PC-3 (cell line): Measurements from ENCODE around the gene CARNS1.

Experiments used
- EZH2 ChIP-seq: fragments of 300-600 bp; sonication (generic); IDR thresholded peaks from one replicate; pipeline ENCODE4 v1.6.1; 2017; ENCODE audit warnings: antibody characterized with exemption, mild to moderate bottlenecking, low read length; ENCODE audit not compliant: unreplicated experiment
- EZH2phosphoT487 ChIP-seq: fragments of 300-600 bp; sonication (generic); IDR thresholded peaks from 2 replicates; pipeline ENCODE4 v1.6.1; 2018; ENCODE audit warnings: mild to moderate bottlenecking, antibody characterized with exemption, low read length, borderline replicate concordance
- TF ChIP-seq, protein P1 (sequence below): fragments of 300-600 bp; sonication (generic); conservative IDR thresholded peaks from 2 replicates; pipeline ENCODE4 v1.5.1; 2017; ENCODE audit warnings: antibody characterized with exemption, low read depth, mild to moderate bottlenecking, low read length

DNA sequence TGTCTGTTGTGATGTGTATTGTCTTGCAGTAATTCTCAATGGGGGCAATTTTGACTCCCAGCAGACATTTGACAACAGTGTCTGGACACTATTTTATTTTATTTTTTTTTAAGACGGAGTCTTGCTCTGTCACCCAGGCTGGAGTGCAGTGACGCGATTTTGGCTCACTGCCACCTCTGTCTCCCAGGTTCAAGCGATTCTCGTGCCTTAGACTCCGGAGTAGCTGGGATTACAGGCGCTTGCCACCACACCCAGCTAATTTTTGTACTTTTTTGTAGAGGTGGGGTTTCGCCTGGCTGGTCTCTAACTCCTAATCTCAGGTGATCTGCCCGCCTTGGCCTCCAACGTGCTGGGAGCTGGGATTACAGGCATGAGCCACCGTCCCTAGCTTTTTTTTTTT lies 14.2 kb downstream of the CARNS1 start:
- TF ChIP-seq, protein P1, sequence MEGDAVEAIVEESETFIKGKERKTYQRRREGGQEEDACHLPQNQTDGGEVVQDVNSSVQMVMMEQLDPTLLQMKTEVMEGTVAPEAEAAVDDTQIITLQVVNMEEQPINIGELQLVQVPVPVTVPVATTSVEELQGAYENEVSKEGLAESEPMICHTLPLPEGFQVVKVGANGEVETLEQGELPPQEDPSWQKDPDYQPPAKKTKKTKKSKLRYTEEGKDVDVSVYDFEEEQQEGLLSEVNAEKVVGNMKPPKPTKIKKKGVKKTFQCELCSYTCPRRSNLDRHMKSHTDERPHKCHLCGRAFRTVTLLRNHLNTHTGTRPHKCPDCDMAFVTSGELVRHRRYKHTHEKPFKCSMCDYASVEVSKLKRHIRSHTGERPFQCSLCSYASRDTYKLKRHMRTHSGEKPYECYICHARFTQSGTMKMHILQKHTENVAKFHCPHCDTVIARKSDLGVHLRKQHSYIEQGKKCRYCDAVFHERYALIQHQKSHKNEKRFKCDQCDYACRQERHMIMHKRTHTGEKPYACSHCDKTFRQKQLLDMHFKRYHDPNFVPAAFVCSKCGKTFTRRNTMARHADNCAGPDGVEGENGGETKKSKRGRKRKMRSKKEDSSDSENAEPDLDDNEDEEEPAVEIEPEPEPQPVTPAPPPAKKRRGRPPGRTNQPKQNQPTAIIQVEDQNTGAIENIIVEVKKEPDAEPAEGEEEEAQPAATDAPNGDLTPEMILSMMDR: no peak
- no peak for TF ChIP-seq EZH2phosphoT487
- no peak for TF ChIP-seq EZH2
